Panc1 (cell line): ENCODE measurements around the gene HMG20B. TPM values are rescaled to one million over a fixed set of nuclear protein-coding genes. Genes with fewer than 3 reads are reported as not detected.

Source experiments
- ATAC-seq: fragments of 200-7000 bp; cut with Tn5 transposase; 2 replicates; pipeline ENCODE4 v1.9.1; 2020; ENCODE audit warnings: mild to moderate bottlenecking, moderate library complexity
- BruUV-seq: library from RNA; stranded (reverse); fragments of 400-500 nt; replicated peaks from 2 replicates; lab custom pipeline; 2021; lab: Mats Ljungman, UMichigan
- CTCF ChIA-PET: fragments of 300-600 bp; sonication (Branson Sonifier 250); formaldehyde crosslinking; loops from one replicate; lab custom pipeline; 2022; ENCODE audit warnings: antibody characterized with exemption; lab: Charles Lee
- POLR2A ChIA-PET: fragments of 300-600 bp; sonication (Branson Sonifier 250); formaldehyde crosslinking; loops from one replicate; lab custom pipeline; 2022; ENCODE audit warnings: antibody characterized with exemption; lab: Charles Lee
- DNase-seq: peaks from one replicate; pipeline ENCODE4 v3.0.0-alpha.2; 2010; ENCODE audit warnings: low read depth, low spot score
- H3K27ac ChIP-seq: 2 replicates; pipeline ENCODE4 v1.5.1; 2011; ENCODE audit warnings: mild to moderate bottlenecking, low read length, inconsistent platforms
- H3K27me3 ChIP-seq: fragments of 200-500 bp; sonication (Bioruptor generic); 2 replicates; pipeline ENCODE4 v1.6.0; 2014; ENCODE audit warnings: low read length, inconsistent platforms; ENCODE audit not compliant: control insufficient read depth, insufficient read depth
- H3K36me3 ChIP-seq: fragments of 200-500 bp; sonication (Bioruptor generic); 2 replicates; pipeline ENCODE4 v1.5.1; 2014; ENCODE audit warnings: inconsistent platforms, mild to moderate bottlenecking, low read length, moderate library complexity; ENCODE audit not compliant: control insufficient read depth, insufficient read depth
- H3K4me1 ChIP-seq: 2 replicates; pipeline ENCODE4 v1.5.1; 2011; ENCODE audit warnings: inconsistent platforms, mild to moderate bottlenecking, low read length, moderate library complexity; ENCODE audit not compliant: control insufficient read depth, insufficient read depth
- H3K4me3 ChIP-seq, 2 experiments: 2 replicates each; pipeline ENCODE4 v1.5.1; 2011 to 2012; ENCODE audit warnings: low read depth in 2 of 2, low read length in 2 of 2, mild to moderate bottlenecking in 2 of 2, inconsistent platforms in 1 of 2, moderate library complexity in 1 of 2
- H3K9me3 ChIP-seq: fragments of 200-500 bp; sonication (Bioruptor generic); 2 replicates; pipeline ENCODE4 v1.5.1; 2014; ENCODE audit warnings: low read depth, mild to moderate bottlenecking, inconsistent platforms, low read length, moderate library complexity; ENCODE audit not compliant: control insufficient read depth, insufficient read depth
- CTCF ChIP-seq: fragments of 450-650 bp; IDR thresholded peaks from 2 replicates; pipeline ENCODE4 v1.5.1; 2017; ENCODE audit warnings: mild to moderate bottlenecking
- POLR2AphosphoS5 ChIP-seq: IDR thresholded peaks from 2 replicates; pipeline ENCODE4 v1.6.1; 2012; ENCODE audit warnings: mild to moderate bottlenecking, low read depth, low read length, moderate library complexity
- REST ChIP-seq, 2 experiments: IDR thresholded peaks; 2 replicates each; pipeline ENCODE4 v1.6.1; 2011 to 2012; ENCODE audit warnings: low read depth in 2 of 2, control low read depth in 1 of 2, low read length in 1 of 2, mild to moderate bottlenecking in 1 of 2, moderate library complexity in 1 of 2; ENCODE audit not compliant: insufficient read depth in 1 of 2
- SIN3A ChIP-seq: IDR thresholded peaks from 2 replicates; pipeline ENCODE4 v1.6.1; 2012; ENCODE audit warnings: low read depth, mild to moderate bottlenecking, low read length, moderate library complexity, borderline replicate concordance; ENCODE audit not compliant: insufficient read depth
- TCF7L2 ChIP-seq: IDR thresholded peaks from 2 replicates; pipeline ENCODE4 v1.6.1; 2011; ENCODE audit warnings: mild to moderate bottlenecking, low read depth, low read length, inconsistent platforms
- in situ Hi-C: cut with HindIII; loops from 2 replicates; pipeline ENCODE4 v1.10.0; 2016; ENCODE audit warnings: low sequenced_read_pairs, low pct_unique_long_range_greater_than_20kb
- intact Hi-C: fragments of 100-400 bp; cut with micrococcal nuclease; formaldehyde crosslinking; loops from one replicate; pipeline ENCODE4 v1.10.0; 2022; ENCODE audit not compliant: unreplicated experiment
- total RNA-seq: library from RNA; stranded (reverse); gene quantifications from one replicate; pipeline ENCODE4 v1.2.1, GENCODE V29; 2021; ENCODE audit not compliant: unreplicated experiment

HMG20B gene
- total RNA-seq, 1 experiment from 2014 or later: 74.7 TPM

GRCh38 chr19:3606690-3607289, 34.0 kb downstream of the HMG20B start, which contains the start of gene TBXA2R:
Gene TBXA2R (minus strand): TSS chr19:3606875. CDS start chr19:3600634, 6,241 bp downstream.
- BruUV-seq: no TSS peak
- DNase-seq (no peak), ATAC-seq (peak; percentile 85)
- 0 out of 2 replicates have a peak, but pooled peaks have one; percentile 26 for TF ChIP-seq SIN3A
- TF ChIP-seq TCF7L2: no peak
- no peak for TF ChIP-seq POLR2AphosphoS5
- TF ChIP-seq REST (IDR thresholded peaks at IDR 0.05; ENCODE audit: insufficient read depth in 1 of 2, low read depth in 2 of 2, low read length in 1 of 2): no peak
- no peak for TF ChIP-seq CTCF
- ChIA-PET POLR2A (no interaction called here), CTCF (no interaction called here)
- Histone ChIP-seq H3K36me3 (no peaks in the 10 kb centered on the region), H3K9me3 (no peaks in the 10 kb centered on the region), H3K27ac (peak within 1 kb of the TSS; percentile 67), H3K4me3 (peak within 1 kb of the TSS; percentile 44 to 62), H3K4me1 (peaks cover 39% of the 10 kb centered on the region), H3K27me3 (no peaks in the 10 kb centered on the region)
- intact Hi-C loops: no loop called here
- in situ Hi-C loops: no loop called here

GRCh38 chr19:3607303-3608078, 34.7 kb downstream of the HMG20B start:
- in situ Hi-C loops: no loop called here

More at GRCh38 chr19:3607303-3608078, 34.7 kb downstream of the HMG20B start:
- no peaks in the 10 kb centered on the region for H3K36me3 ChIP-seq
- ChIA-PET POLR2A (no interaction called here), CTCF (interaction anchor here (0.6 to 1.3 kb wide), 2 partner anchors 11 to 47 kb away, joined by 3 read pairs; no protein-coding TSS in a partner anchor)
- TF ChIP-seq REST (IDR thresholded peaks at IDR 0.05; ENCODE audit: insufficient read depth in 1 of 2, low read depth in 2 of 2, low read length in 1 of 2): no peak
- TF ChIP-seq POLR2AphosphoS5: no peak
- no peak for TF ChIP-seq TCF7L2
- TF ChIP-seq CTCF: no peak
- TF ChIP-seq SIN3A: no peak
- no peaks in the 10 kb centered on the region for H3K27me3 ChIP-seq
- no peaks in the 10 kb centered on the region for H3K9me3 ChIP-seq
- peak; percentile 40 for ATAC-seq
- peaks cover 39% of the 10 kb centered on the region for H3K4me1 ChIP-seq
- intact Hi-C loops: no loop called here
- no TSS peak for BruUV-seq
- peak overlapping the region; percentile 44 to 62 for H3K4me3 ChIP-seq
- no peak for DNase-seq
- peak overlapping the region; percentile 67 for H3K27ac ChIP-seq
